WTC11 (cell line): ENCODE measurements around the gene C1QTNF12. TPM values are rescaled to one million over a fixed set of nuclear protein-coding genes. Genes with fewer than 3 reads are reported as not detected.

Experiments used
- ATAC-seq: fragments of 200-7000 bp; cut with Tn5 transposase; 2 replicates; pipeline ENCODE4 v1.10.0; 2021; ENCODE audit warnings: mild to moderate bottlenecking, moderate library complexity
- CTCF ChIA-PET: fragments of 300-600 bp; sonication (Branson Sonifier 250); formaldehyde crosslinking; loops from one replicate; lab custom pipeline; 2021; ENCODE audit warnings: antibody characterized with exemption; lab: Charles Lee
- POLR2A ChIA-PET: fragments of 350-600 bp; sonication (Branson Sonifier 250); formaldehyde crosslinking; loops from one replicate; lab custom pipeline; 2021; ENCODE audit warnings: antibody characterized with exemption; lab: Charles Lee
- DNase-seq: peaks from one replicate; pipeline ENCODE4 v3.0.0; 2021; ENCODE audit warnings: low spot score
- H3K27ac Mint-ChIP-seq: 2 replicates; pipeline ENCODE4 v1.8.0; 2021; ENCODE audit warnings: mixed read lengths
- H3K27me3 Mint-ChIP-seq: 2 replicates; pipeline ENCODE4 v1.8.0; 2021; ENCODE audit warnings: low read depth, mild to moderate bottlenecking, moderate library complexity, mixed read lengths
- H3K36me3 Mint-ChIP-seq: 2 replicates; pipeline ENCODE4 v1.8.0; 2021; ENCODE audit warnings: mixed read lengths
- H3K4me1 Mint-ChIP-seq: 2 replicates; pipeline ENCODE4 v1.8.0; 2022; ENCODE audit warnings: mixed read lengths
- H3K4me3 Mint-ChIP-seq: 2 replicates; pipeline ENCODE4 v1.8.0; 2021; ENCODE audit warnings: mild to moderate bottlenecking, moderate library complexity, mixed read lengths
- H3K9me3 Mint-ChIP-seq: 2 replicates; pipeline ENCODE4 v1.8.0; 2021; ENCODE audit warnings: mixed read lengths
- EMX1 ChIP-seq: fragments of 250-450 bp; sonication (Bioruptor Pico); IDR thresholded peaks from 2 replicates; pipeline ENCODE4 v1.8.0; 2021; ENCODE audit warnings: mild to moderate bottlenecking
- GRHL2 ChIP-seq: fragments of 250-450 bp; sonication (Bioruptor Pico); IDR thresholded peaks from 2 replicates; pipeline ENCODE4 v1.8.0; 2022; ENCODE audit warnings: mild to moderate bottlenecking, moderate library complexity; ENCODE audit not compliant: insufficient replicate concordance, severe bottlenecking
- JAZF1 ChIP-seq: fragments of 250-450 bp; sonication (Bioruptor Pico); IDR thresholded peaks from 2 replicates; pipeline ENCODE4 v1.9.0; 2021; ENCODE audit warnings: moderate library complexity, mild to moderate bottlenecking, inconsistent platforms
- MXD4 ChIP-seq: fragments of 250-450 bp; sonication (Bioruptor Pico); IDR thresholded peaks from 2 replicates; pipeline ENCODE4 v1.8.0; 2021; ENCODE audit warnings: mild to moderate bottlenecking, moderate library complexity, borderline replicate concordance
- NFATC4 ChIP-seq: fragments of 250-450 bp; sonication (Bioruptor Pico); IDR thresholded peaks from 2 replicates; pipeline ENCODE4 v1.9.0; 2021; ENCODE audit warnings: mild to moderate bottlenecking
- RELA ChIP-seq: sonication (generic); formaldehyde crosslinking; IDR thresholded peaks from 2 replicates; pipeline ENCODE4 v1.8.1; 2022; ENCODE audit warnings: missing genetic modification reagents, mild to moderate bottlenecking, borderline replicate concordance
- RORB ChIP-seq: fragments of 250-450 bp; sonication (Bioruptor Pico); IDR thresholded peaks from 2 replicates; pipeline ENCODE4 v1.9.0; 2021; ENCODE audit warnings: mild to moderate bottlenecking
- SOX15 ChIP-seq: fragments of 250-450 bp; sonication (Bioruptor Pico); IDR thresholded peaks from 2 replicates; pipeline ENCODE4 v1.9.0; 2021; ENCODE audit warnings: mild to moderate bottlenecking
- SP1 ChIP-seq: sonication (generic); formaldehyde crosslinking; conservative IDR thresholded peaks from 2 replicates; pipeline ENCODE4 v1.8.1; 2022; ENCODE audit warnings: missing genetic modification reagents
- TCF7 ChIP-seq: sonication (generic); formaldehyde crosslinking; IDR thresholded peaks from 2 replicates; pipeline ENCODE4 v1.8.0; 2022; ENCODE audit warnings: mild to moderate bottlenecking, low read depth, missing genetic modification reagents, moderate library complexity
- ZBTB21 ChIP-seq: sonication (generic); formaldehyde crosslinking; IDR thresholded peaks from 2 replicates; pipeline ENCODE4 v1.8.1; 2023; ENCODE audit warnings: mild to moderate bottlenecking, missing genetic modification reagents, borderline replicate concordance
- ZNF121 ChIP-seq: sonication (generic); formaldehyde crosslinking; IDR thresholded peaks from 2 replicates; pipeline ENCODE4 v1.8.0; 2023; ENCODE audit warnings: missing genetic modification reagents
- ZNF219 ChIP-seq: sonication (generic); formaldehyde crosslinking; IDR thresholded peaks from 2 replicates; pipeline ENCODE4 v1.8.0; 2023; ENCODE audit warnings: missing genetic modification reagents, mild to moderate bottlenecking, borderline replicate concordance
- ZNF671 ChIP-seq: fragments of 250-450 bp; sonication (Bioruptor Pico); IDR thresholded peaks from 2 replicates; pipeline ENCODE4 v1.8.0; 2021; ENCODE audit warnings: mild to moderate bottlenecking
- total RNA-seq: library from RNA; stranded (reverse); gene quantifications from 3 replicates; pipeline ENCODE4 v1.2.3, GENCODE V29; 2021
- TF ChIP-seq, protein P1 (sequence below): sonication (generic); formaldehyde crosslinking; IDR thresholded peaks from 2 replicates; pipeline ENCODE4 v1.8.1; 2023; ENCODE audit warnings: mild to moderate bottlenecking, missing genetic modification reagents
- TF ChIP-seq, protein P2 (sequence below): fragments of 200-600 bp; IDR thresholded peaks from 2 replicates; pipeline ENCODE4 v1.8.0; 2022; ENCODE audit warnings: antibody characterized with exemption
- TF ChIP-seq, protein P3 (sequence below): sonication (generic); formaldehyde crosslinking; IDR thresholded peaks from 2 replicates; pipeline ENCODE4 v1.8.1; 2022; ENCODE audit warnings: mild to moderate bottlenecking, missing genetic modification reagents, moderate library complexity, borderline replicate concordance
- TF ChIP-seq, protein P4 (sequence below): fragments of 250-450 bp; sonication (Bioruptor Pico); IDR thresholded peaks from 2 replicates; pipeline ENCODE4 v1.8.0; 2021; ENCODE audit warnings: mild to moderate bottlenecking
- TF ChIP-seq, protein P5 (sequence below): sonication (generic); formaldehyde crosslinking; IDR thresholded peaks from 2 replicates; pipeline ENCODE4 v1.8.1; 2023; ENCODE audit warnings: mild to moderate bottlenecking, missing genetic modification reagents, moderate library complexity
- TF ChIP-seq, protein P6 (sequence below): fragments of 250-450 bp; sonication (Bioruptor Pico); IDR thresholded peaks from 2 replicates; pipeline ENCODE4 v1.9.0; 2021; ENCODE audit warnings: mild to moderate bottlenecking

C1QTNF12 gene
- total RNA-seq, 1 experiment from 2014 or later: 10.3 TPM

DNA sequence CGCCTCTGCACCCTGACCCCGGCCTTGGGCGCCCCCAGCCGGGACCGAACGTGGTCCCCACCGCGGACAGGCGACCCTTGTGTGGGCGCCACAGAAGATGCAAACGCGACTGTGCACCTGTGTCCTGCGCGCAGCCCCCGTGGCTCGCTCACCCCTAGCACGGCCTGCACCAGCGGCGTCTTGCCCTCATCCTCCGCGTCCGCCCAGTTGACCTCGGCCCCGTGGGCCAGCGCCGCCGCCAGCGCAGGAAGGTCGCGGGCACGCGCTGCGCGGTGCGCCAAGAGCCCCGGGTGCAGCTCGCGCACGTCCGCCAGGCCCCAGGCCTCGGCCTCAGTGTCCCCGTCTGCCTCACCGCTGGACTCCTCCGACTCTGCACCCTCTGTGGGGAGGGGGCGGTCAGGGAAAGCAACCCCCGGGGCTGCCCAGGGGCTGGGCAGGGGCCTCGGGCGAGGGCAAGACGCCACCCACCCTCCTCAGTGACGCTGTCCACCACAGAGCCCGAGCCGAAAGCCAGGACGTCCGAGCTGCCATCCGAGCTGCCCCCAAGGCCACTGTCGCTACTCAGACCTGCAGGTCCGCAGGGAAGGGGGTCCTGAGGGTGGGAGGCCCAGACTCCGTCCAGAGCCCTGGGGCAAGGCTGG, 47.8 kb upstream of the C1QTNF12 start (continued):
- TF ChIP-seq, protein P1, sequence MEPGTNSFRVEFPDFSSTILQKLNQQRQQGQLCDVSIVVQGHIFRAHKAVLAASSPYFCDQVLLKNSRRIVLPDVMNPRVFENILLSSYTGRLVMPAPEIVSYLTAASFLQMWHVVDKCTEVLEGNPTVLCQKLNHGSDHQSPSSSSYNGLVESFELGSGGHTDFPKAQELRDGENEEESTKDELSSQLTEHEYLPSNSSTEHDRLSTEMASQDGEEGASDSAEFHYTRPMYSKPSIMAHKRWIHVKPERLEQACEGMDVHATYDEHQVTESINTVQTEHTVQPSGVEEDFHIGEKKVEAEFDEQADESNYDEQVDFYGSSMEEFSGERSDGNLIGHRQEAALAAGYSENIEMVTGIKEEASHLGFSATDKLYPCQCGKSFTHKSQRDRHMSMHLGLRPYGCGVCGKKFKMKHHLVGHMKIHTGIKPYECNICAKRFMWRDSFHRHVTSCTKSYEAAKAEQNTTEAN (CRISPR knock-in tag): no peak
- no peak for TF ChIP-seq NFATC4 (CRISPR knock-in tag)

DNA sequence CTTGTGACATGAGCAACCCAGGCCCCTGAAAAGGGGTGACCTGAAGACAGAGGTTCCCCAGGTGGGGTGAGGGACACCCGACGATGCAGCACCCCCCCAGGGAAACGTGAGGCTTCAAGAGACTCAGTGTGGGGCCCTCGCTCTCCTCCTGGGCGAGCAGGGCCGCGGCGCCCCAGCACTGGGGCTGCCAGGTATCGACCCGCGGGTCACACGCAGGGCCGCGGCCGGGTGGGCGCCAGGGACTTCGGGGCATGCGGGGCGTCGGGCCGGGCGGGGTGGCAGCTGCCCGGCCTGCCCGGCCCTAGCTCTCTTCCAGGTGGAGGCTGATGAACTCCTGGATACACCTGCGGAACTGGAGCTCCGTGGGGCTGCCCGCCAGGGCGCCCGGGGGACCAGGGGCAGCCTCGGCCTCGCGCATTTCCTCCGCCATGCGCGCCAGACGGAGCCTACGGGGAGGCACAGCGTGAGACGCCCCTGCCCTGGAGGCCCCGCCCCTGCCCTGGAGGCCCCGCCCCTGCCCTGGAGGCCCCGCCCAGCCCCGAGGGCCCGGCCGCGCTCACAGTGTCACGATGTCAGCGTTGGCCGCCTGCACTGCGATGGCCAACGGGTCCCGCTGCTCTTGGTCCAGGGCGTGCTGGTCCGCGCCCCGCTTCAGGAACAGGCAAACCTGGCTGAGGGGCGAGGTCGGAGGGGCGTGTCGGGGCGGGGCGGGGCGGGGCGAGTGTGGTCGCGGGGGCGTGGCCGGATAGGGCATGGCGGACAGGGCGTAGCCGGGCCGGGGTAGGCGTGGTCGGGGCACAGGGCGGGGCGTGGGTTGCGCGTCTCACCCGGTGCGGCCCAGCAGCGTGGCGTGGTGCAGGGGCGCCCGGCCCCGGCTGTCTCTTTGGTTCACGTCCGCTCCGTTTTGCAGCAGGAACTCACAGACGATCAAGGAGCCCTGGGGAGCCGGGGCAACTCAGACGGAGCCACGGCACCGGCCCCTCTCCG, 47.0 kb upstream of the C1QTNF12 start:
- no peaks in the 10 kb centered on the region for H3K27me3 Mint-ChIP-seq
- CTCF ChIA-PET: interaction anchor here (1.0 to 4.3 kb wide), 2 partner anchors 9 to 171 kb away, joined by 3 to 81 read pairs; no protein-coding TSS in a partner anchor
- H3K4me1 Mint-ChIP-seq: peaks cover 4% of the 10 kb centered on the region; the same call in 1 of the 2 replicates
- no peak overlapping the region for H3K4me3 Mint-ChIP-seq
- H3K9me3 Mint-ChIP-seq: no peaks in the 10 kb centered on the region
- H3K27ac Mint-ChIP-seq: no peak overlapping the region
- POLR2A ChIA-PET: no interaction called here
- ATAC-seq (peak; percentile 73), DNase-seq (peak; percentile 73)
- no peaks in the 10 kb centered on the region for H3K36me3 Mint-ChIP-seq
- TF ChIP-seq SP1 (CRISPR knock-in tag) (peak; percentile 37; the same call in 1 of the 2 replicates), SOX15 (CRISPR knock-in tag) (no peak), TCF7 (CRISPR knock-in tag) (0 out of 2 replicates have a peak, but pooled peaks have one; percentile 16), ZBTB21 (CRISPR knock-in tag) (no peak), EMX1 (no peak), JAZF1 (CRISPR knock-in tag) (no peak), ZNF121 (CRISPR knock-in tag) (no peak), ZNF219 (no peak), NFATC4 (CRISPR knock-in tag) (no peak), ZNF671 (CRISPR knock-in tag) (no peak)
- TF ChIP-seq, protein P2, sequence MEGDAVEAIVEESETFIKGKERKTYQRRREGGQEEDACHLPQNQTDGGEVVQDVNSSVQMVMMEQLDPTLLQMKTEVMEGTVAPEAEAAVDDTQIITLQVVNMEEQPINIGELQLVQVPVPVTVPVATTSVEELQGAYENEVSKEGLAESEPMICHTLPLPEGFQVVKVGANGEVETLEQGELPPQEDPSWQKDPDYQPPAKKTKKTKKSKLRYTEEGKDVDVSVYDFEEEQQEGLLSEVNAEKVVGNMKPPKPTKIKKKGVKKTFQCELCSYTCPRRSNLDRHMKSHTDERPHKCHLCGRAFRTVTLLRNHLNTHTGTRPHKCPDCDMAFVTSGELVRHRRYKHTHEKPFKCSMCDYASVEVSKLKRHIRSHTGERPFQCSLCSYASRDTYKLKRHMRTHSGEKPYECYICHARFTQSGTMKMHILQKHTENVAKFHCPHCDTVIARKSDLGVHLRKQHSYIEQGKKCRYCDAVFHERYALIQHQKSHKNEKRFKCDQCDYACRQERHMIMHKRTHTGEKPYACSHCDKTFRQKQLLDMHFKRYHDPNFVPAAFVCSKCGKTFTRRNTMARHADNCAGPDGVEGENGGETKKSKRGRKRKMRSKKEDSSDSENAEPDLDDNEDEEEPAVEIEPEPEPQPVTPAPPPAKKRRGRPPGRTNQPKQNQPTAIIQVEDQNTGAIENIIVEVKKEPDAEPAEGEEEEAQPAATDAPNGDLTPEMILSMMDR: no peak
- TF ChIP-seq, protein P3, sequence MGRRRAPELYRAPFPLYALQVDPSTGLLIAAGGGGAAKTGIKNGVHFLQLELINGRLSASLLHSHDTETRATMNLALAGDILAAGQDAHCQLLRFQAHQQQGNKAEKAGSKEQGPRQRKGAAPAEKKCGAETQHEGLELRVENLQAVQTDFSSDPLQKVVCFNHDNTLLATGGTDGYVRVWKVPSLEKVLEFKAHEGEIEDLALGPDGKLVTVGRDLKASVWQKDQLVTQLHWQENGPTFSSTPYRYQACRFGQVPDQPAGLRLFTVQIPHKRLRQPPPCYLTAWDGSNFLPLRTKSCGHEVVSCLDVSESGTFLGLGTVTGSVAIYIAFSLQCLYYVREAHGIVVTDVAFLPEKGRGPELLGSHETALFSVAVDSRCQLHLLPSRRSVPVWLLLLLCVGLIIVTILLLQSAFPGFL: no peak

DNA sequence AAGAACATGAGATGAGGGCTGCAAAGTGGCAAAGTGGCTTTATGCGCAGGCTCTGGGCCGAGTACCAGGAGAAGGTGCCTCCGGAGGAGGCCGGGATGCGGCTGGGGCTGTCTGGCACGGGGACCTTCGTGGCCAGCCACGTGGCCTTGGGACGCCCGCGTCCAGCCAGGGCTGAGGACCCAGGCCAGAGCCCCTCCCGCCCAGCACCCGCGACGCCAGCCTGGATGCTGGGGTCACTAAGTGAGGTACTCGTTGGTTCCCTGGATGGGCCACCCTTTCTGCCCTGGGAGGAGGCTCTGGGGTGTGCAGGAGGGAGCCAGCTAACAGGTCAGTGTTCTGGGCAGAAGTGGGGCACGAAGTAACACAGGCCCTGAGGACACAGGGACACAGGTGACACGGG, 46.3 kb upstream of the C1QTNF12 start:
- H3K4me3 Mint-ChIP-seq: no peak overlapping the region
- no peaks in the 10 kb centered on the region for H3K27me3 Mint-ChIP-seq
- H3K4me1 Mint-ChIP-seq: peaks cover 4% of the 10 kb centered on the region; the same call in 1 of the 2 replicates
- DNase-seq: no peak
- ATAC-seq: no peak
- no peaks in the 10 kb centered on the region for H3K9me3 Mint-ChIP-seq
- CTCF ChIA-PET: interaction anchor here (0.6 to 4.3 kb wide), 9 partner anchors 9 to 316 kb away, joined by 3 to 81 read pairs (median 7); partner anchors contain the start of genes SCNN1D and UBE2J2
- no peak for TF ChIP-seq RELA (CRISPR knock-in tag)
- no peaks in the 10 kb centered on the region for H3K36me3 Mint-ChIP-seq
- POLR2A ChIA-PET: no interaction called here
- H3K27ac Mint-ChIP-seq: no peak overlapping the region

DNA sequence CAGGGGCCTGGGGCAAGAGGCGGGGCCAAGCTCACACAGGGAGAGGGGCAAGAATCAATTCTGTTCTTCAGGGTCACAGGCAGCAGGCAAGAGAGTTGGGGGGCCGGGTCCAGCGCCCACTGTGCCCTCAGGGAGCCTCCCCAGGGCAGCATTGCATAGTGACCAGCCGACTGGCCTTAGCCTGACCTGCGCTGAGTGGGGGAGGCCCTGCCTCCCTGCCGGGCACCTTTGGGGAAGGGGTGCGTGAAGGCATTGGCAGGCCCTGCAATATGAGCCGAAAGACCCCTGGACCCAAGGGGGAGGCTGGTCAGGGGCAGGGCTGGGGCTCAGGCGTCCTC, 45.9 kb upstream of the C1QTNF12 start:
- Mint-ChIP-seq H3K27me3 (no peaks in the 10 kb centered on the region), H3K9me3 (no peaks in the 10 kb centered on the region), H3K4me1 (peaks cover 4% of the 10 kb centered on the region; the same call in 1 of the 2 replicates), H3K4me3 (no peak overlapping the region), H3K27ac (no peak overlapping the region), H3K36me3 (no peaks in the 10 kb centered on the region)
- DNase-seq (no peak), ATAC-seq (no peak)
- ChIA-PET POLR2A (interaction anchor here (0.8 to 1.1 kb wide), 2 partner anchors 12 to 19 kb away, joined by 5 read pairs; partner anchors contain the start of gene UBE2J2), CTCF (interaction anchor here (0.6 to 4.3 kb wide), 57 partner anchors 9 to 326 kb away, joined by 3 to 81 read pairs (median 5); partner anchors contain the start of genes B3GALT6, C1QTNF12, C1orf159 and PLEKHN1)
- no peak for TF ChIP-seq TCF7 (CRISPR knock-in tag)
- TF ChIP-seq, protein P4, sequence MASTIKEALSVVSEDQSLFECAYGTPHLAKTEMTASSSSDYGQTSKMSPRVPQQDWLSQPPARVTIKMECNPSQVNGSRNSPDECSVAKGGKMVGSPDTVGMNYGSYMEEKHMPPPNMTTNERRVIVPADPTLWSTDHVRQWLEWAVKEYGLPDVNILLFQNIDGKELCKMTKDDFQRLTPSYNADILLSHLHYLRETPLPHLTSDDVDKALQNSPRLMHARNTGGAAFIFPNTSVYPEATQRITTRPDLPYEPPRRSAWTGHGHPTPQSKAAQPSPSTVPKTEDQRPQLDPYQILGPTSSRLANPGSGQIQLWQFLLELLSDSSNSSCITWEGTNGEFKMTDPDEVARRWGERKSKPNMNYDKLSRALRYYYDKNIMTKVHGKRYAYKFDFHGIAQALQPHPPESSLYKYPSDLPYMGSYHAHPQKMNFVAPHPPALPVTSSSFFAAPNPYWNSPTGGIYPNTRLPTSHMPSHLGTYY (CRISPR knock-in tag): no peak
- no peak for TF ChIP-seq RORB
- TF ChIP-seq EMX1: no peak
- TF ChIP-seq, protein P5, sequence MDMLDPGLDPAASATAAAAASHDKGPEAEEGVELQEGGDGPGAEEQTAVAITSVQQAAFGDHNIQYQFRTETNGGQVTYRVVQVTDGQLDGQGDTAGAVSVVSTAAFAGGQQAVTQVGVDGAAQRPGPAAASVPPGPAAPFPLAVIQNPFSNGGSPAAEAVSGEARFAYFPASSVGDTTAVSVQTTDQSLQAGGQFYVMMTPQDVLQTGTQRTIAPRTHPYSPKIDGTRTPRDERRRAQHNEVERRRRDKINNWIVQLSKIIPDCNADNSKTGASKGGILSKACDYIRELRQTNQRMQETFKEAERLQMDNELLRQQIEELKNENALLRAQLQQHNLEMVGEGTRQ: no peak
- no peak for TF ChIP-seq MXD4
- TF ChIP-seq, protein P6, sequence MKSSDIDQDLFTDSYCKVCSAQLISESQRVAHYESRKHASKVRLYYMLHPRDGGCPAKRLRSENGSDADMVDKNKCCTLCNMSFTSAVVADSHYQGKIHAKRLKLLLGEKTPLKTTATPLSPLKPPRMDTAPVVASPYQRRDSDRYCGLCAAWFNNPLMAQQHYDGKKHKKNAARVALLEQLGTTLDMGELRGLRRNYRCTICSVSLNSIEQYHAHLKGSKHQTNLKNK (CRISPR knock-in tag): no peak
- TF ChIP-seq GRHL2 (CRISPR knock-in tag): no peak
- TF ChIP-seq RELA (CRISPR knock-in tag): no peak
